GM12892 (cell line): ENCODE data around the gene DHRS2.

ENCODE experiments used
- POLR2A ChIP-seq: IDR thresholded peaks from 2 replicates; pipeline ENCODE4 v1.6.1; 2011; ENCODE audit warnings: low read depth, low read length, control low read depth
- POLR2AphosphoS5 ChIP-seq: IDR thresholded peaks from 2 replicates; pipeline ENCODE4 v1.6.1; 2011; ENCODE audit warnings: low read depth, low read length, control low read depth
- TAF1 ChIP-seq: IDR thresholded peaks from 2 replicates; pipeline ENCODE4 v1.6.1; 2011; ENCODE audit warnings: low read depth, mild to moderate bottlenecking, control low read depth, low read length, borderline replicate concordance

DNA sequence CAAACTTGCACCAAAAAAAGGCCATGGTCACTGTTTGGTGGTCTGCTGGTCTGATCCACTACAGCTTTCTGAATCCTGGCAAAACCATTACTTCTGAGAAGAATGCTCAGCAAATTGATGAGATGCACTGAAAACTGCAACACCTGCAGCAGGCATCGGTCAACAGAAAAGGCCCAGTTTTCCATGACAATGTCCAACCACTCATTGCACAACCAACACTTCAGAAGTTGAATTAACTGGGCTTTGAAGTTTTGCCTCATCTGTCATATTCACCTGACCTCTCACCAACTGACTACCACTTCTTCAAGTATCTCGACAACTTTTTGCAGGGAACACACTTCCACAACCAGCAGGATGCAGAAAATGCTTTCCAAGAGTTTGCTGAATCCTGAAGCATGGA lies 7.0 kb upstream of the DHRS2 start:
- TF ChIP-seq POLR2AphosphoS5: no peak
- TF ChIP-seq POLR2A: no peak
- no peak for TF ChIP-seq TAF1
